Activated CD4-positive, alpha-beta T cell treated with anti-CD3 and anti-CD28 coated beads, Interleukin-2, Interleukin-6, amounts not matched to agents 100 ng/mL and 50 ng/mL, durations not matched to agents 16 hours and 8 hours (primary cell): ENCODE results near the gene PPEF2.

Experiments used
- DNase-seq: peaks from one replicate; pipeline ENCODE4 v3.0.0-alpha.2; 2020

Gene PPEF2

GRCh38 chr4:75822416-75822815 is 79.8 kb downstream of the PPEF2 start:
- DNase-seq: no peak

GRCh38 chr4:75821966-75822365 is 80.3 kb downstream of the PPEF2 start:
- DNase-seq: no peak

- no peak for DNase-seq
These were observed 81.0 kb downstream of the PPEF2 start for GRCh38 chr4:75821216-75821615.

GRCh38 chr4:75820676-75821075 is 81.6 kb downstream of the PPEF2 start:
- DNase-seq: no peak

- no peak for DNase-seq
These were observed 82.1 kb downstream of the PPEF2 start for GRCh38 chr4:75820197-75820596.

- DNase-seq: no peak
These were observed 83.1 kb downstream of the PPEF2 start for GRCh38 chr4:75819121-75819520.

- DNase-seq: no peak
These were observed 84.4 kb downstream of the PPEF2 start for GRCh38 chr4:75817901-75818300.
